LNCAP (cell line): ENCODE data around the gene RASSF8.

Experiments used
- TF ChIP-seq, protein P1 (sequence below): fragments of 450-650 bp; IDR thresholded peaks from 2 replicates; pipeline ENCODE4 v1.5.1; 2017; ENCODE audit warnings: mild to moderate bottlenecking

The RASSF8 gene

GRCh38 chr12:26122061-26122680, 163.7 kb downstream of the RASSF8 start:
- TF ChIP-seq, protein P1, sequence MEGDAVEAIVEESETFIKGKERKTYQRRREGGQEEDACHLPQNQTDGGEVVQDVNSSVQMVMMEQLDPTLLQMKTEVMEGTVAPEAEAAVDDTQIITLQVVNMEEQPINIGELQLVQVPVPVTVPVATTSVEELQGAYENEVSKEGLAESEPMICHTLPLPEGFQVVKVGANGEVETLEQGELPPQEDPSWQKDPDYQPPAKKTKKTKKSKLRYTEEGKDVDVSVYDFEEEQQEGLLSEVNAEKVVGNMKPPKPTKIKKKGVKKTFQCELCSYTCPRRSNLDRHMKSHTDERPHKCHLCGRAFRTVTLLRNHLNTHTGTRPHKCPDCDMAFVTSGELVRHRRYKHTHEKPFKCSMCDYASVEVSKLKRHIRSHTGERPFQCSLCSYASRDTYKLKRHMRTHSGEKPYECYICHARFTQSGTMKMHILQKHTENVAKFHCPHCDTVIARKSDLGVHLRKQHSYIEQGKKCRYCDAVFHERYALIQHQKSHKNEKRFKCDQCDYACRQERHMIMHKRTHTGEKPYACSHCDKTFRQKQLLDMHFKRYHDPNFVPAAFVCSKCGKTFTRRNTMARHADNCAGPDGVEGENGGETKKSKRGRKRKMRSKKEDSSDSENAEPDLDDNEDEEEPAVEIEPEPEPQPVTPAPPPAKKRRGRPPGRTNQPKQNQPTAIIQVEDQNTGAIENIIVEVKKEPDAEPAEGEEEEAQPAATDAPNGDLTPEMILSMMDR: no peak

DNA sequence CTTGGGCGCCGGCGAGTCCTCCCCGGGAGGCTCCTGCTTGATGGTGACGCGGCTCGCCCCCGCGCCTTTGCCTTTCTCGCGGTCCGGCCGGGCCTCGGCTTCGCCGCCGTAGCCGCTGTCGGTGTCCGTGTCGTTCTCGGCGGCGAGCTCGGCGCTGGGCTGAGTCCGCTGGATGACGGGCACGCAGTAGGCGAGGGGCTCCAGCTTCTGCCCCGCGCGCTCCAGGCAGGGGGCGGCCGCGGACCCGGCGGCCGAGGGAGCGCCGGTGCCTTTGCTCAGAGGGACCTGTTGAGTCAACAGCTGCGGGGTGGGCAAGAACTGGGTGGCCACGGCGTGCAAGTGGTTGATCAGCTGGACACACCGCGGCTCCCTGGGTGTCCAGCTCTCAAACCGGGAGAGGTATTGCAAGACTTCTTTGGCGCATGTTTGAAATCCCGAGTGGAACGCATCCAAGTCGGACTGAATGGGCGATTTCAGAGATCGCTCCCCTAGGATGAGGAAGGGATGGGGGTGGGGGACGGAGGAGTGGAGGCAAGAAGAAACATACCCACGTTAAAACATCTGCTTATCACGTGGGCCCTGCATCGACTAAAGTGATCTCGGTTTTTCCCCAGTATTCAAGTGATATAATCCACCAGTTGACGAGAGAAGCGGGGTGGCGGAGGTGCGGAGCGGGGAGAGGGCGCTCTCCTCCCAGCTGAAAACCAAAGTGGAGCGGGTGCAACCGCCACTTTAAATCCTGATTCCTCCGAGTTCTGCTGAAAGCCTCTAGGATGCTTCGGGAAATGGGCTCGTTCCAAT, 164.4 kb downstream of the RASSF8 start:
- TF ChIP-seq, protein P1: no peak

- TF ChIP-seq, protein P1: no peak
These were observed 165.0 kb downstream of the RASSF8 start for GRCh38 chr12:26123482-26123980.

DNA sequence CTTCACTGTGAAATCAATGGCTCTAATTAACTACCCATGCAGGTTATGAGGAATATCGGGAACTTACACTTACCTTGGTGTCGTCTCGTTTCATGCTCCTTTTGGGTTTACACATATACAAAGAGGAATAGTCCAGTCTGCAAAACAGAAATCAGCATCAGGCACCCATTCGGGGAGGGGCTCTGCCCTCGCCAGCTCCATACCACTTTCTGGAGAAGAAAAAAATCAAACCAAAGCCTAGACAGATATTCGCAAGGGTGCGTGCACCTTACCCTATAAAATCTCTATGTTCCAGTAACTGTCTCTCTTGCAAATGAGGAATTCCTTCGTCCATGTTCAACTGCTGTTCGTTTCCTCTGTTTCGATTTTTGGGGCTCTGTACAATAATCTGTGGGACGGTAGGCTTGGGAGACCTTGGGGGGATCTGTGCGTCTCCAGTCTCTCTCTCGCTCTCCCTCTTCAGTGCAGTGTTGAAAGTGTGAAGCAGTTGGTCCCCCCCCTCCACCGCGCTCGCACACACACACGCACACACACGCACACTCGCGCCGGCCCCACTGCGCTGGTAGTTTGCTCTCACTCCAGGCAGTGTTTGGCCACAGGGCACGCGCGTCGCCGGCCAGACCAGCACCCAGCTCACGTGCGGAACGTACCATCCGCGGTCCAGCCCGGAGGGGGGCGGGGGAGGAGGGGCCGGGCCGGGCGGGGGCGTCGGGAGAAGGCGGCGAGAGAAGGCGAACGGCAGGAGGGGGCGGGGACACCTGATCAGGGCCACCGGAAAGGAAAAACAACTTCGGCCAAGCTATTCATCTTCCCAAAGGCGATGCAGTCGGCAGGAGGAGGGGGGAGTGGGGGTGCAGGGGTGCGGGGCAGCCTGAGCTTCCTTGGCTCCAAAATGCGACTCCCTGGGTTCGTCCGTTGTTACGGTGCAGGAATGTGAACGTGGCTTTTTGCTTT, 166.2 kb downstream of the RASSF8 start, which contains the start of gene BHLHE41:
BHLHE41 (minus strand) TSS at position 592 of the 954 bp plus-strand sequence; CDS start at position 334, 258 bp downstream.
- TF ChIP-seq, protein P1: no peak

DNA sequence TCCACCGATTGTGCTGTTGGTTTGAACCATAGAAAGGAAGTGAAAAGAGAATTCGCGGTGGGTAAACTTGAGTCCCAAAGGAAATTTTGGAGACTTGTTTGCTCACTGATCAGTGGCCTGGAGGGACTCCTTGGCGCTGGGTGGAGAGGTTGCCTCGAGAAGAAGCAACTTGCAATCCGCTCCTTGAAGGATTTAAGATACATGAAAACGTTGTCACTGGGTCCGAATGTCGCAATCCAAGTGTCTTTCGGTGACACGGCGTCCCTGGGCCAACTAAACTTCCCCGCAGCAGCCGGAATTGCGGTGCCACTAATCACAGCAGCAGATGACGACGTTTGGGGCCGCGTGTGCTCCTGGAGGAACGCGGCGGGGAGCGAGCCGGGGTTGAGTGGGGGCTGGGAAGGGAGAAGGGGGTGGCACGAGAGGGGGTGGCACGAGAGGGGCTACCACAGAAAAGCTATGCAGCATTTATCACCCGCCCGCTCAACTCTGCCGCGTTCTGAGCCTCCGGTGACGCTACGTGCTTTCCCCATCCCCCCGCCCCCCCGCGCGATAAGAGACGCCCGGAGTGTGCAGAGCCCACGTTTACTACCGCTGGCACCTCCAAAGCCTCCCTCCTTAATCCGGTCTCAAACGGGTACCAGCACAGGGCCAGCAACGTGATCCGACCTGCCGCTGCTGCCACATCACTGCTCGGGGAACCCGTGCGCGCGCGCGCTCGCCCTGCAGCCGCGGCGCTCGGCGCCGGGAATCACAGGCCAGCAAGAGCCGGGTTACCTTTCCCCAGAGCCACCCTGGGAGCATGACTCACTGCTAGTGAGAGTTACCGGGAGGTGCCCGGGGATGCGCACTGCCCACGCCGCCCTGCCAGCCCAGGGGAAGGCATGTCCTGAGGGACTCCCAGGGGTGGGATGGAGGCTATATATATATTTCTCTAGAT, 167.2 kb downstream of the RASSF8 start:
- TF ChIP-seq, protein P1: no peak

DNA sequence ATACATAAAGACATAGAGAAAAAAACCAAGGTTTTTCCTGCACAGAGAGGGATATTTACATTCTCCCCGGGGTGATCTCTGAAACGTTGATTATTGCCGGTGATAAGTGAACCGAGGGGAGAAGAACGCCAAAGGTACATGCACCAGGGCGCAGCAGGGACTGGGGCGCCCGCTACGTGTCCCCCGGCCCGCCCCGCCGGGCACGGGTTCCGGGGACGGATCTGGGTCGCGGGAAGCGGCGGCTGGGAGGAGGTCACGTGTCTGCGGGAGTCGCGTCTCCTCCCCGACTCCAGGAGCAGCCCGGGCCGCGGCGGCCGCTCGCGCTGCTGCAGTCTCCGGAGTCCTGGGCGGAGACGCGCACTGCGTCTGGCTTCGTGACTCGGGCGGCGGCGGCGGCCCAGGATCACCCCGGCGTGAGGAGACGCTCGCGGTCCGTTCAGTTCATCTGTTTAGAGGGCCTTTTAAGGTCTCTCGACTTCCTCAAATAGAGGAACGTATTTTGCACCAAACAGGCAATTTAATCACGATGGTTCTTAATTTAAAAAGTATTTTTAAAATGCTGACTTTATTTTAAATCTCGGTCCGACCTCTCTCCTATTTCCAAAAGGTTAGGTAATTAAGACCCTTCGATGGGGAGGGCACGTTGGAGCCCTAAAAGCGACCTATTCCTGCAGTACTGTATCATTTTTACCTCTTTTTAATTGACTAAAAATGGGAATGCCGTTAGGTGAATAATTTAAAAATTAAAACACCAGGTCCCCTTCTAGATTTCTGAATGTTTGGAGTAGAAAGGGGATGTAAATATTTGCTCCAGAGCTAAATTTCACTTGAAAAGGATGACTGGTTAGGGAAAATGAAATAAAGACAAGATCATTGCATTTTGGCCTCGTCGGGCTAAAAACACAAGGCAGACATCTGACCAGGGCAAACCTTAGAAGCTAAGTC, 168.1 kb downstream of the RASSF8 start:
- TF ChIP-seq, protein P1: no peak
